Lower leg skin (tissue), 3 donors: Measurements from ENCODE around the gene MCM8.

Experiments used
- CTCF ChIP-seq, 3 donors: fragments of 450-650 bp; IDR thresholded peaks; one replicate each; pipeline ENCODE4 v1.5.1; 2016; ENCODE audit warnings: antibody characterized with exemption in 3 of 3, mild to moderate bottlenecking in 3 of 3, moderate library complexity in 2 of 3
- POLR2A ChIP-seq, 2 donors: fragments of 450-650 bp; IDR thresholded peaks; one replicate each; pipeline ENCODE4 v1.6.1; 2016 to 2017; ENCODE audit warnings: antibody characterized with exemption in 2 of 2, mild to moderate bottlenecking in 1 of 2, moderate library complexity in 1 of 2

- TF ChIP-seq POLR2A (IDR thresholded peaks at IDR 0.05) = no peak
- no peak for TF ChIP-seq CTCF (IDR thresholded peaks at IDR 0.05)
Observed at GRCh38 chr20:5935384-5935783, 15.1 kb upstream of the MCM8 start.
